ENCODE measurements around the gene FSHB.

Gene FSHB

GRCh38 chr11:30225642-30226041, 5.2 kb upstream of the FSHB start:
- peaks cover 0 to 5% of the 10 kb centered on the region in 2 donors for H3K9me3 ChIP-seq (ENCODE audit: control insufficient read depth in 1 of 2, low read length in 2 of 2)
- H3K4me3 ChIP-seq (ENCODE audit: low read depth in 1 of 2, low read length in 2 of 2): no peak overlapping the region
- H3K27me3 ChIP-seq (ENCODE audit: low read depth, low read length): no peaks in the 10 kb centered on the region
- no peak overlapping the region for H3K27ac ChIP-seq (ENCODE audit: low read length)
- no peaks in the 10 kb centered on the region for H3K36me3 ChIP-seq (ENCODE audit: control insufficient read depth in 1 of 2, insufficient read depth in 2 of 2, low read length in 2 of 2)
- no peaks in the 10 kb centered on the region for H3K4me1 ChIP-seq (ENCODE audit: control insufficient read depth in 1 of 2, insufficient read depth in 2 of 2, low read length in 2 of 2)

- no peaks in the 10 kb centered on the region for H3K4me1 ChIP-seq (ENCODE audit: control insufficient read depth in 1 of 2, insufficient read depth in 2 of 2, low read length in 2 of 2)
- H3K4me3 ChIP-seq (ENCODE audit: low read depth in 1 of 2, low read length in 2 of 2): no peak overlapping the region
- H3K36me3 ChIP-seq (ENCODE audit: control insufficient read depth in 1 of 2, insufficient read depth in 2 of 2, low read length in 2 of 2): no peaks in the 10 kb centered on the region
- no peak overlapping the region for H3K27ac ChIP-seq (ENCODE audit: low read length)
- H3K9me3 ChIP-seq (ENCODE audit: control insufficient read depth in 1 of 2, low read length in 2 of 2): peaks cover 0 to 5% of the 10 kb centered on the region in 2 donors
- no peaks in the 10 kb centered on the region for H3K27me3 ChIP-seq (ENCODE audit: low read depth, low read length)
Measured at GRCh38 chr11:30228323-30228884, 2.4 kb upstream of the FSHB start.

- no peak overlapping the region for H3K27ac ChIP-seq (ENCODE audit: low read length)
- no peaks in the 10 kb centered on the region for H3K27me3 ChIP-seq (ENCODE audit: low read depth, low read length)
- H3K36me3 ChIP-seq (ENCODE audit: control insufficient read depth in 1 of 2, insufficient read depth in 2 of 2, low read length in 2 of 2): no peaks in the 10 kb centered on the region
- H3K4me3 ChIP-seq (ENCODE audit: low read depth in 1 of 2, low read length in 2 of 2): no peak overlapping the region
- no peaks in the 10 kb centered on the region for H3K9me3 ChIP-seq (ENCODE audit: control insufficient read depth in 1 of 2, low read length in 2 of 2)
- no peaks in the 10 kb centered on the region for H3K4me1 ChIP-seq (ENCODE audit: control insufficient read depth in 1 of 2, insufficient read depth in 2 of 2, low read length in 2 of 2)
Measured at GRCh38 chr11:30239025-30239424, 8.2 kb downstream of the FSHB start.

GRCh38 chr11:30244265-30244664, 13.5 kb downstream of the FSHB start:
- H3K27ac ChIP-seq (ENCODE audit: low read length): no peak overlapping the region
- H3K27me3 ChIP-seq (ENCODE audit: low read depth, low read length): no peaks in the 10 kb centered on the region
- H3K9me3 ChIP-seq (ENCODE audit: control insufficient read depth in 1 of 2, low read length in 2 of 2): no peaks in the 10 kb centered on the region
- H3K36me3 ChIP-seq (ENCODE audit: control insufficient read depth in 1 of 2, insufficient read depth in 2 of 2, low read length in 2 of 2): no peaks in the 10 kb centered on the region
- no peak overlapping the region for H3K4me3 ChIP-seq (ENCODE audit: low read depth in 1 of 2, low read length in 2 of 2)
- H3K4me1 ChIP-seq (ENCODE audit: control insufficient read depth in 1 of 2, insufficient read depth in 2 of 2, low read length in 2 of 2): no peaks in the 10 kb centered on the region

GRCh38 chr11:30245621-30246020, 14.8 kb downstream of the FSHB start:
- no peak overlapping the region for H3K4me3 ChIP-seq (ENCODE audit: low read depth in 1 of 2, low read length in 2 of 2)
- no peak overlapping the region for H3K27ac ChIP-seq (ENCODE audit: low read length)
- no peaks in the 10 kb centered on the region for H3K27me3 ChIP-seq (ENCODE audit: low read depth, low read length)
- H3K36me3 ChIP-seq (ENCODE audit: control insufficient read depth in 1 of 2, insufficient read depth in 2 of 2, low read length in 2 of 2): no peaks in the 10 kb centered on the region
- H3K4me1 ChIP-seq (ENCODE audit: control insufficient read depth in 1 of 2, insufficient read depth in 2 of 2, low read length in 2 of 2): no peaks in the 10 kb centered on the region
- no peaks in the 10 kb centered on the region for H3K9me3 ChIP-seq (ENCODE audit: control insufficient read depth in 1 of 2, low read length in 2 of 2)

- no peaks in the 10 kb centered on the region for H3K27me3 ChIP-seq (ENCODE audit: low read depth, low read length)
- H3K9me3 ChIP-seq (ENCODE audit: control insufficient read depth in 1 of 2, low read length in 2 of 2): no peaks in the 10 kb centered on the region
- H3K27ac ChIP-seq (ENCODE audit: low read length): no peak overlapping the region
- no peak overlapping the region for H3K4me3 ChIP-seq (ENCODE audit: low read depth in 1 of 2, low read length in 2 of 2)
- no peaks in the 10 kb centered on the region for H3K4me1 ChIP-seq (ENCODE audit: control insufficient read depth in 1 of 2, insufficient read depth in 2 of 2, low read length in 2 of 2)
- H3K36me3 ChIP-seq (ENCODE audit: control insufficient read depth in 1 of 2, insufficient read depth in 2 of 2, low read length in 2 of 2): no peaks in the 10 kb centered on the region
Measured at GRCh38 chr11:30254307-30255298, 23.8 kb downstream of the FSHB start.

- no peaks in the 10 kb centered on the region for H3K4me1 ChIP-seq (ENCODE audit: control insufficient read depth in 1 of 2, insufficient read depth in 2 of 2, low read length in 2 of 2)
- H3K36me3 ChIP-seq (ENCODE audit: control insufficient read depth in 1 of 2, insufficient read depth in 2 of 2, low read length in 2 of 2): no peaks in the 10 kb centered on the region
- H3K9me3 ChIP-seq (ENCODE audit: control insufficient read depth in 1 of 2, low read length in 2 of 2): no peaks in the 10 kb centered on the region
- H3K27me3 ChIP-seq (ENCODE audit: low read depth, low read length): no peaks in the 10 kb centered on the region
- H3K27ac ChIP-seq (ENCODE audit: low read length): no peak overlapping the region
- H3K4me3 ChIP-seq (ENCODE audit: low read depth in 1 of 2, low read length in 2 of 2): no peak overlapping the region
Measured at GRCh38 chr11:30255637-30256036, 24.8 kb downstream of the FSHB start.

- H3K27ac ChIP-seq (ENCODE audit: low read length): no peak overlapping the region
- no peak overlapping the region for H3K4me3 ChIP-seq (ENCODE audit: low read depth in 1 of 2, low read length in 2 of 2)
- H3K9me3 ChIP-seq (ENCODE audit: control insufficient read depth in 1 of 2, low read length in 2 of 2): no peaks in the 10 kb centered on the region
- no peaks in the 10 kb centered on the region for H3K36me3 ChIP-seq (ENCODE audit: control insufficient read depth in 1 of 2, insufficient read depth in 2 of 2, low read length in 2 of 2)
- H3K4me1 ChIP-seq (ENCODE audit: control insufficient read depth in 1 of 2, insufficient read depth in 2 of 2, low read length in 2 of 2): no peaks in the 10 kb centered on the region
- H3K27me3 ChIP-seq (ENCODE audit: low read depth, low read length): no peaks in the 10 kb centered on the region
Measured at GRCh38 chr11:30257058-30257457, 26.2 kb downstream of the FSHB start.

- H3K9me3 ChIP-seq (ENCODE audit: control insufficient read depth in 1 of 2, low read length in 2 of 2): no peaks in the 10 kb centered on the region
- no peak overlapping the region for H3K27ac ChIP-seq (ENCODE audit: low read length)
- no peak overlapping the region for H3K4me3 ChIP-seq (ENCODE audit: low read depth in 1 of 2, low read length in 2 of 2)
- no peaks in the 10 kb centered on the region for H3K4me1 ChIP-seq (ENCODE audit: control insufficient read depth in 1 of 2, insufficient read depth in 2 of 2, low read length in 2 of 2)
- H3K36me3 ChIP-seq (ENCODE audit: control insufficient read depth in 1 of 2, insufficient read depth in 2 of 2, low read length in 2 of 2): no peaks in the 10 kb centered on the region
- H3K27me3 ChIP-seq (ENCODE audit: low read depth, low read length): no peaks in the 10 kb centered on the region
Measured at GRCh38 chr11:30258679-30259078, 27.9 kb downstream of the FSHB start.

- H3K36me3 ChIP-seq (ENCODE audit: control insufficient read depth in 1 of 2, insufficient read depth in 2 of 2, low read length in 2 of 2): no peaks in the 10 kb centered on the region
- H3K27ac ChIP-seq (ENCODE audit: low read length): no peak overlapping the region
- H3K27me3 ChIP-seq (ENCODE audit: low read depth, low read length): no peaks in the 10 kb centered on the region
- no peaks in the 10 kb centered on the region for H3K4me1 ChIP-seq (ENCODE audit: control insufficient read depth in 1 of 2, insufficient read depth in 2 of 2, low read length in 2 of 2)
- no peaks in the 10 kb centered on the region for H3K9me3 ChIP-seq (ENCODE audit: control insufficient read depth in 1 of 2, low read length in 2 of 2)
- H3K4me3 ChIP-seq (ENCODE audit: low read depth in 1 of 2, low read length in 2 of 2): no peak overlapping the region
Measured at GRCh38 chr11:30260813-30261212, 30.0 kb downstream of the FSHB start.

GRCh38 chr11:30261821-30262220, 31.0 kb downstream of the FSHB start:
- Histone ChIP-seq H3K27ac (ENCODE audit: low read length) (no peak overlapping the region), H3K4me1 (ENCODE audit: control insufficient read depth in 1 of 2, insufficient read depth in 2 of 2, low read length in 2 of 2) (no peaks in the 10 kb centered on the region), H3K27me3 (ENCODE audit: low read depth, low read length) (no peaks in the 10 kb centered on the region), H3K4me3 (ENCODE audit: low read depth in 1 of 2, low read length in 2 of 2) (no peak overlapping the region), H3K9me3 (ENCODE audit: control insufficient read depth in 1 of 2, low read length in 2 of 2) (no peaks in the 10 kb centered on the region), H3K36me3 (ENCODE audit: control insufficient read depth in 1 of 2, insufficient read depth in 2 of 2, low read length in 2 of 2) (no peaks in the 10 kb centered on the region)
